Measurements from ENCODE around the gene VDR.

DNA sequence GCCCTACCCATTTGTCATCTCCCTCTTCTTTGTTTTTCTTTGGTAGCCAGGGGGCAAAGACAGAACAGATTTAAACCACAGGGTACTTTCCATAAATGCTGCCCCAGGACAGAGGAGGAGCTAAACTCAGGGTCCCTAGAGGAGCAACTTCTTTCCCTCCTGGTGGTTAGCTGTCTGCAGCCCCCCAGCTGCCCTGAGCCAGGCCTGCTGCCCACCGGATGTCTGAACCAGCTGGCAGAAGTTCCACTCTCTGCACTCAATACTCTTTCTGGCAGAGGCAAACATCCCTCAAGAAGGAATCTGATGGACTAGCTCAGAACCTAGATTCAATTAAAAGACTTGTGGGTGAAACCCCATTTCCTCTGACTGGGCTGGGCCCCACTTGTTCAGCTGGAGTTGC is 10.7 kb downstream of the VDR start:
- no peak for TF ChIP-seq SIN3A (IDR thresholded peaks at IDR 0.05; ENCODE audit: low read depth)
- TF ChIP-seq, protein P1, sequence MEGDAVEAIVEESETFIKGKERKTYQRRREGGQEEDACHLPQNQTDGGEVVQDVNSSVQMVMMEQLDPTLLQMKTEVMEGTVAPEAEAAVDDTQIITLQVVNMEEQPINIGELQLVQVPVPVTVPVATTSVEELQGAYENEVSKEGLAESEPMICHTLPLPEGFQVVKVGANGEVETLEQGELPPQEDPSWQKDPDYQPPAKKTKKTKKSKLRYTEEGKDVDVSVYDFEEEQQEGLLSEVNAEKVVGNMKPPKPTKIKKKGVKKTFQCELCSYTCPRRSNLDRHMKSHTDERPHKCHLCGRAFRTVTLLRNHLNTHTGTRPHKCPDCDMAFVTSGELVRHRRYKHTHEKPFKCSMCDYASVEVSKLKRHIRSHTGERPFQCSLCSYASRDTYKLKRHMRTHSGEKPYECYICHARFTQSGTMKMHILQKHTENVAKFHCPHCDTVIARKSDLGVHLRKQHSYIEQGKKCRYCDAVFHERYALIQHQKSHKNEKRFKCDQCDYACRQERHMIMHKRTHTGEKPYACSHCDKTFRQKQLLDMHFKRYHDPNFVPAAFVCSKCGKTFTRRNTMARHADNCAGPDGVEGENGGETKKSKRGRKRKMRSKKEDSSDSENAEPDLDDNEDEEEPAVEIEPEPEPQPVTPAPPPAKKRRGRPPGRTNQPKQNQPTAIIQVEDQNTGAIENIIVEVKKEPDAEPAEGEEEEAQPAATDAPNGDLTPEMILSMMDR (IDR thresholded peaks at IDR 0.05 in 2 of 3, conservative IDR thresholded peaks at IDR 0.05 in 1 of 3; ENCODE audit: borderline replicate concordance in 1 of 3, insufficient read depth in 1 of 3, low read depth in 2 of 3, low read length in 2 of 3), result no peak
- no peak for TF ChIP-seq EZH2 (IDR thresholded peaks at IDR 0.05)
- no peak for TF ChIP-seq POLR2A (IDR thresholded peaks at IDR 0.05; ENCODE audit: borderline replicate concordance, extremely low read depth, insufficient read depth, insufficient read length)

Measured in HCT116 (cell line).